ENCODE results near the gene PIKFYVE.

Gene PIKFYVE

GRCh38 chr2:208285853-208286252, 19.8 kb downstream of the PIKFYVE start:
- TF ChIP-seq CTCF (conservative IDR thresholded peaks at IDR 0.05; ENCODE audit: low read depth, low read length): no peak
- H3K4me3 ChIP-seq (ENCODE audit: low read length): no peak overlapping the region
- no peak for DNase-seq (ENCODE audit: low read depth)

- no peak overlapping the region for H3K4me3 ChIP-seq (ENCODE audit: low read length)
- DNase-seq (ENCODE audit: low read depth): no peak
- no peak for TF ChIP-seq CTCF (conservative IDR thresholded peaks at IDR 0.05; ENCODE audit: low read depth, low read length)
These were observed 28.5 kb downstream of the PIKFYVE start for GRCh38 chr2:208294482-208295024.

GRCh38 chr2:208295834-208296233, 29.8 kb downstream of the PIKFYVE start:
- TF ChIP-seq CTCF (conservative IDR thresholded peaks at IDR 0.05; ENCODE audit: low read depth, low read length): no peak

GRCh38 chr2:208296610-208297009, 30.6 kb downstream of the PIKFYVE start:
- DNase-seq (ENCODE audit: low read depth): no peak
- TF ChIP-seq CTCF (conservative IDR thresholded peaks at IDR 0.05; ENCODE audit: low read depth, low read length): no peak
- H3K4me3 ChIP-seq (ENCODE audit: low read length): no peak overlapping the region

More at GRCh38 chr2:208295834-208296233, 29.8 kb downstream of the PIKFYVE start:
- no peak overlapping the region for H3K4me3 ChIP-seq (ENCODE audit: low read length)
- DNase-seq (ENCODE audit: low read depth): no peak

- H3K4me3 ChIP-seq (ENCODE audit: low read length): no peak overlapping the region
- DNase-seq (ENCODE audit: low read depth): no peak
- TF ChIP-seq CTCF (conservative IDR thresholded peaks at IDR 0.05; ENCODE audit: low read depth, low read length): no peak
These were observed 31.9 kb downstream of the PIKFYVE start for GRCh38 chr2:208297961-208298360.

GRCh38 chr2:208300847-208301618, 35.0 kb downstream of the PIKFYVE start:
- DNase-seq (ENCODE audit: low read depth): no peak
- H3K4me3 ChIP-seq (ENCODE audit: low read length): no peak overlapping the region
- no peak for TF ChIP-seq CTCF (conservative IDR thresholded peaks at IDR 0.05; ENCODE audit: low read depth, low read length)

- no peak for TF ChIP-seq CTCF (conservative IDR thresholded peaks at IDR 0.05; ENCODE audit: low read depth, low read length)
- no peak overlapping the region for H3K4me3 ChIP-seq (ENCODE audit: low read length)
- no peak for DNase-seq (ENCODE audit: low read depth)
These were observed 38.1 kb downstream of the PIKFYVE start for GRCh38 chr2:208304157-208304556.
